Measurements from ENCODE around the gene ZNF585A. TPM values are rescaled to one million over a fixed set of nuclear protein-coding genes. Genes with fewer than 3 reads are reported as not detected.

Gene ZNF585A
- total and polyA plus RNA-seq, 2 of the 8 experiments (the other 6 are each of a cell fraction or from before 2014, with no cell fraction given), result 4.5 to 8.3 TPM

GRCh38 chr19:37220383-37220782 is 47.9 kb upstream of the ZNF585A start:
- Histone ChIP-seq H3K36me3 (ENCODE audit: control insufficient read depth in 2 of 4, insufficient read depth in 4 of 4, low read length in 3 of 4) (peaks cover 0 to 1% (median 0%) of the 10 kb centered on the region in 4 experiments; a peak in 1 of 8 replicates), H2AK5ac (ENCODE audit: low read depth, low read length) (no peak overlapping the region), H3K4me1 (replicated peaks in 1 of 4; ENCODE audit: control insufficient read depth in 3 of 4, insufficient read depth in 4 of 4, low read length in 3 of 4) (no peaks in the 10 kb centered on the region), H4K91ac (replicated peaks; ENCODE audit: insufficient read length, low read length) (no peak overlapping the region), H4K5ac (ENCODE audit: insufficient read length, low read depth, low read length) (no peak overlapping the region), H3K79me2 (ENCODE audit: control insufficient read depth in 1 of 2, insufficient read depth in 2 of 2, low read length in 2 of 2) (peaks cover 6 to 9% of the 10 kb centered on the region in 2 experiments), H2BK12ac (ENCODE audit: low read depth, low read length) (no peak overlapping the region), H3K79me1 (ENCODE audit: low read depth, low read length) (0 out of 2 replicates have a peak, but pooled peaks cover 6% of the 10 kb centered on the region), H3K14ac (ENCODE audit: insufficient read length) (no peak overlapping the region), H3K4ac (replicated peaks; ENCODE audit: insufficient read length, low read depth, low read length) (no peak overlapping the region), H3K4me3 (ENCODE audit: extremely low read depth in 1 of 4, insufficient read depth in 2 of 4, low read depth in 3 of 4, low read length in 4 of 4) (no peak overlapping the region), H3K4me2 (ENCODE audit: insufficient read depth in 1 of 2, low read depth in 2 of 2, low read length in 2 of 2) (no peak overlapping the region), H2BK120ac (replicated peaks; ENCODE audit: low read depth, low read length) (no peak overlapping the region), H4K8ac (ENCODE audit: extremely low read depth, insufficient read depth, low read length) (no peak overlapping the region), H3K27ac (ENCODE audit: low read depth, low read length) (no peak overlapping the region), H3K9me3 (ENCODE audit: insufficient read depth in 2 of 2, low read depth in 1 of 2, low read length in 1 of 2) (no peaks in the 10 kb centered on the region), H3K9ac (replicated peaks in 1 of 4; ENCODE audit: extremely low read depth in 1 of 4, low read depth in 3 of 4, low read length in 3 of 4) (no peak overlapping the region), H3K23me2 (ENCODE audit: low read depth, low read length) (peaks cover 10% of the 10 kb centered on the region), H2AFZ (ENCODE audit: low read length) (no peak overlapping the region), H4K20me1 (replicated peaks in 1 of 2; ENCODE audit: control insufficient read depth in 1 of 2, insufficient read depth in 2 of 2, low read length in 2 of 2) (no peaks in the 10 kb centered on the region), H3K18ac (ENCODE audit: extremely low read depth, low read length) (no peak overlapping the region), H3K23ac (ENCODE audit: insufficient read length) (no peak overlapping the region), H2BK15ac (ENCODE audit: low read length) (no peak overlapping the region), H2BK20ac (ENCODE audit: low read length) (no peak overlapping the region), H2BK5ac (ENCODE audit: low read depth, low read length) (no peak overlapping the region), H3K27me3 (replicated peaks in 1 of 4; ENCODE audit: control insufficient read depth in 3 of 4, extremely low read depth in 1 of 4, insufficient read depth in 3 of 4, low read length in 3 of 4) (no peaks in the 10 kb centered on the region), H3K56ac (replicated peaks; ENCODE audit: insufficient read length, low read depth, low read length) (no peak overlapping the region)
- FAIRE-seq (no peak), DNase-seq (ENCODE audit: low read depth in 1 of 2, low spot score in 2 of 2) (no peak)
- ChIA-PET POLR2A (ENCODE audit: partially characterized antibody) (interaction anchor here (1.3 kb wide), 1 partner anchor 11 kb away, joined by 3 read pairs; no protein-coding TSS in a partner anchor), CTCF (ENCODE audit: partially characterized antibody) (no interaction called here)
- 91% methylated on average over 3 of the region's 3 CpGs; no CpG with 5 or more reads in 1 of the 2 experiments for WGBS, 2 experiments (ENCODE audit: extremely low coverage in 1 of 2, insufficient coverage in 1 of 2, insufficient read length in 1 of 2, insufficient replicate concordance in 2 of 2, low coverage in 1 of 2, low lambda C conversion rate in 2 of 2, missing lambda C conversion rate in 1 of 2)
- TF ChIP-seq JUND (IDR thresholded peaks at IDR 0.05; ENCODE audit: low read length) (no peak), CBX8 (IDR thresholded peaks at IDR 0.05; ENCODE audit: borderline replicate concordance, low read depth, low read length) (no peak), ATF2 (IDR thresholded peaks at IDR 0.05; ENCODE audit: low read length) (no peak), RBBP5 (IDR thresholded peaks at IDR 0.05; ENCODE audit: borderline replicate concordance, low read depth, low read length) (no peak)

Measured in H1 (cell line).